WTC11 (cell line): ENCODE data around the gene LAD1. TPM values are rescaled to one million over a fixed set of nuclear protein-coding genes. Genes with fewer than 3 reads are reported as not detected.

ENCODE experiments used
- ATAC-seq: fragments of 200-7000 bp; cut with Tn5 transposase; 2 replicates; pipeline ENCODE4 v1.10.0; 2021; ENCODE audit warnings: mild to moderate bottlenecking, moderate library complexity
- CTCF ChIA-PET: fragments of 300-600 bp; sonication (Branson Sonifier 250); formaldehyde crosslinking; loops from one replicate; lab custom pipeline; 2021; ENCODE audit warnings: antibody characterized with exemption; lab: Charles Lee
- POLR2A ChIA-PET: fragments of 350-600 bp; sonication (Branson Sonifier 250); formaldehyde crosslinking; loops from one replicate; lab custom pipeline; 2021; ENCODE audit warnings: antibody characterized with exemption; lab: Charles Lee
- DNase-seq: peaks from one replicate; pipeline ENCODE4 v3.0.0; 2021; ENCODE audit warnings: low spot score
- H3K27ac Mint-ChIP-seq: 2 replicates; pipeline ENCODE4 v1.8.0; 2021; ENCODE audit warnings: mixed read lengths
- H3K27me3 Mint-ChIP-seq: 2 replicates; pipeline ENCODE4 v1.8.0; 2021; ENCODE audit warnings: low read depth, mild to moderate bottlenecking, moderate library complexity, mixed read lengths
- H3K36me3 Mint-ChIP-seq: 2 replicates; pipeline ENCODE4 v1.8.0; 2021; ENCODE audit warnings: mixed read lengths
- H3K4me1 Mint-ChIP-seq: 2 replicates; pipeline ENCODE4 v1.8.0; 2022; ENCODE audit warnings: mixed read lengths
- H3K4me3 Mint-ChIP-seq: 2 replicates; pipeline ENCODE4 v1.8.0; 2021; ENCODE audit warnings: mild to moderate bottlenecking, moderate library complexity, mixed read lengths
- H3K9me3 Mint-ChIP-seq: 2 replicates; pipeline ENCODE4 v1.8.0; 2021; ENCODE audit warnings: mixed read lengths
- ATF1 ChIP-seq: sonication (generic); formaldehyde crosslinking; IDR thresholded peaks from 2 replicates; pipeline ENCODE4 v1.8.1; 2023; ENCODE audit warnings: mild to moderate bottlenecking, moderate library complexity, missing genetic modification reagents
- ATF3 ChIP-seq: sonication (generic); formaldehyde crosslinking; conservative IDR thresholded peaks from 2 replicates; pipeline ENCODE4 v1.8.1; 2022; ENCODE audit warnings: mild to moderate bottlenecking, missing genetic modification reagents
- E2F1 ChIP-seq: sonication (generic); formaldehyde crosslinking; IDR thresholded peaks from 2 replicates; pipeline ENCODE4 v1.8.0; 2022; ENCODE audit warnings: mild to moderate bottlenecking, missing genetic modification reagents
- E2F4 ChIP-seq: sonication (generic); formaldehyde crosslinking; IDR thresholded peaks from 2 replicates; pipeline ENCODE4 v1.8.1; 2022; ENCODE audit warnings: low read depth, mild to moderate bottlenecking, moderate library complexity, missing genetic modification reagents, borderline replicate concordance
- NFATC4 ChIP-seq: fragments of 250-450 bp; sonication (Bioruptor Pico); IDR thresholded peaks from 2 replicates; pipeline ENCODE4 v1.9.0; 2021; ENCODE audit warnings: mild to moderate bottlenecking
- NFYB ChIP-seq: sonication (generic); formaldehyde crosslinking; conservative IDR thresholded peaks from 2 replicates; pipeline ENCODE4 v1.8.0; 2022; ENCODE audit warnings: low read depth, missing genetic modification reagents
- SMAD3 ChIP-seq: sonication (generic); formaldehyde crosslinking; IDR thresholded peaks from 2 replicates; pipeline ENCODE4 v1.8.0; 2022; ENCODE audit warnings: missing genetic modification reagents, mild to moderate bottlenecking, borderline replicate concordance
- SOX15 ChIP-seq: fragments of 250-450 bp; sonication (Bioruptor Pico); IDR thresholded peaks from 2 replicates; pipeline ENCODE4 v1.9.0; 2021; ENCODE audit warnings: mild to moderate bottlenecking
- TEAD1 ChIP-seq: sonication (generic); formaldehyde crosslinking; IDR thresholded peaks from 2 replicates; pipeline ENCODE4 v1.8.0; 2022; ENCODE audit warnings: mild to moderate bottlenecking, missing genetic modification reagents
- ZNF138 ChIP-seq: sonication (generic); formaldehyde crosslinking; conservative IDR thresholded peaks from 2 replicates; pipeline ENCODE4 v1.8.1; 2022; ENCODE audit warnings: mild to moderate bottlenecking, moderate library complexity, missing genetic modification reagents
- ZNF219 ChIP-seq: sonication (generic); formaldehyde crosslinking; IDR thresholded peaks from 2 replicates; pipeline ENCODE4 v1.8.0; 2023; ENCODE audit warnings: missing genetic modification reagents, mild to moderate bottlenecking, borderline replicate concordance
- ZNF425 ChIP-seq: fragments of 250-450 bp; sonication (Bioruptor Pico); conservative IDR thresholded peaks from 2 replicates; pipeline ENCODE4 v1.9.0; 2021; ENCODE audit warnings: mild to moderate bottlenecking
- ZNF532 ChIP-seq: fragments of 250-450 bp; sonication (Bioruptor Pico); IDR thresholded peaks from 2 replicates; pipeline ENCODE4 v1.9.0; 2021; ENCODE audit warnings: mild to moderate bottlenecking, borderline replicate concordance
- total RNA-seq: library from RNA; stranded (reverse); gene quantifications from 3 replicates; pipeline ENCODE4 v1.2.3, GENCODE V29; 2021

Gene LAD1
- total RNA-seq, 1 experiment from 2014 or later = 14.9 TPM

GRCh38 chr1:201341377-201341776 is 57.7 kb downstream of the LAD1 start:
- POLR2A ChIA-PET = no interaction called here
- ATAC-seq = no peak

GRCh38 chr1:201336711-201337450 is 62.2 kb downstream of the LAD1 start:
- no peak for DNase-seq
- Mint-ChIP-seq H3K9me3 (peaks cover 8% of the 10 kb centered on the region), H3K36me3 (peaks cover 5% of the 10 kb centered on the region), H3K27ac (no peak overlapping the region), H3K4me1 (no peaks in the 10 kb centered on the region), H3K27me3 (no peaks in the 10 kb centered on the region; the same call in 1 of the 2 replicates), H3K4me3 (no peak overlapping the region)
- ATAC-seq = no peak
- ChIA-PET CTCF (interaction anchor here (1.0 to 1.1 kb wide), 2 partner anchors 10 to 11 kb away, joined by 3 read pairs; no protein-coding TSS in a partner anchor), POLR2A (no interaction called here)
- no peak for TF ChIP-seq SMAD3 (CRISPR knock-in tag)

More at GRCh38 chr1:201341377-201341776, 57.7 kb downstream of the LAD1 start:
- Mint-ChIP-seq H3K4me3 (no peak overlapping the region), H3K27me3 (no peaks in the 10 kb centered on the region; the same call in 1 of the 2 replicates), H3K9me3 (peaks cover 8% of the 10 kb centered on the region), H3K36me3 (peaks cover 5% of the 10 kb centered on the region), H3K4me1 (peaks cover 9% of the 10 kb centered on the region), H3K27ac (no peak overlapping the region)
- no peak for DNase-seq
- CTCF ChIA-PET = no interaction called here
- no peak for TF ChIP-seq ZNF219
- TF ChIP-seq E2F1 = no peak
- TF ChIP-seq NFYB (CRISPR knock-in tag) = no peak

- CTCF ChIA-PET = no interaction called here
- no peak for DNase-seq
- no peaks in the 10 kb centered on the region for H3K36me3 Mint-ChIP-seq
- H3K9me3 Mint-ChIP-seq = peaks cover under 1% of the 10 kb centered on the region
- no peak overlapping the region for H3K4me3 Mint-ChIP-seq
- POLR2A ChIA-PET = no interaction called here
- H3K4me1 Mint-ChIP-seq = no peaks in the 10 kb centered on the region
- ATAC-seq = no peak
- no peak for TF ChIP-seq NFATC4
- TF ChIP-seq E2F4 (CRISPR knock-in tag) = no peak
- no peak for TF ChIP-seq ZNF138 (CRISPR knock-in tag)
- no peak for TF ChIP-seq ATF3 (CRISPR knock-in tag)
- TF ChIP-seq ATF1 (CRISPR knock-in tag) = no peak
- no peak for TF ChIP-seq TEAD1 (CRISPR knock-in tag)
- no peak for TF ChIP-seq SOX15
- no peak for TF ChIP-seq ZNF532 (CRISPR knock-in tag)
- no peak for TF ChIP-seq ZNF425 (CRISPR knock-in tag)
- no peak overlapping the region for H3K27ac Mint-ChIP-seq
- H3K27me3 Mint-ChIP-seq = no peaks in the 10 kb centered on the region
Observed at GRCh38 chr1:201335901-201336300, 63.2 kb downstream of the LAD1 start.
